Aorta (tissue), 5 donors: ENCODE measurements around the gene MCUB. TPM values are rescaled to one million over a fixed set of nuclear protein-coding genes. Genes with fewer than 3 reads are reported as not detected.
"Not testable (repeated sequence)": the region's sequence is repeated elsewhere in the genome, so short reads cannot be mapped to it uniquely, and the experiment has no call there.

Source experiments
- ATAC-seq: fragments of 200-7000 bp; cut with Tn5 transposase; one replicate; pipeline ENCODE4 v1.9.1; 2022; ENCODE audit warnings: moderate library complexity; ENCODE audit not compliant: low FRiP score
- DNase-seq, 2 donors: peaks; one replicate each; pipeline ENCODE4 v3.0.0-alpha.2; 2020
- H3K27ac ChIP-seq, 2 donors: one replicate each; pipeline ENCODE4 v1.5.1; 2013; ENCODE audit warnings: low read length in 2 of 2, mild to moderate bottlenecking in 2 of 2, moderate library complexity in 2 of 2, control low read depth in 1 of 2, inconsistent platforms in 1 of 2, low read depth in 1 of 2
- H3K27me3 ChIP-seq, 2 donors: one replicate each; pipeline ENCODE4 v1.6.1; 2013; ENCODE audit warnings: control low read depth in 1 of 2, low read length in 1 of 2, mild to moderate bottlenecking in 1 of 2, moderate library complexity in 1 of 2; ENCODE audit not compliant: insufficient read depth in 2 of 2, control insufficient read depth in 1 of 2
- H3K36me3 ChIP-seq, 2 donors: one replicate each; pipeline ENCODE4 v1.6.1; 2013; ENCODE audit warnings: control low read depth in 1 of 2, low read length in 1 of 2, mild to moderate bottlenecking in 1 of 2; ENCODE audit not compliant: insufficient read depth in 2 of 2, control insufficient read depth in 1 of 2
- H3K4me1 ChIP-seq, 2 donors: one replicate each; pipeline ENCODE4 v1.6.1; 2013; ENCODE audit warnings: low read length in 2 of 2, control low read depth in 1 of 2, mild to moderate bottlenecking in 1 of 2, moderate library complexity in 1 of 2; ENCODE audit not compliant: insufficient read depth in 2 of 2, control insufficient read depth in 1 of 2
- H3K4me3 ChIP-seq, 2 donors: one replicate each; pipeline ENCODE4 v1.5.1; 2013; ENCODE audit warnings: low read length in 2 of 2, control low read depth in 1 of 2, mild to moderate bottlenecking in 1 of 2
- H3K9me3 ChIP-seq: one replicate; pipeline ENCODE4 v1.6.1; 2013; ENCODE audit warnings: mild to moderate bottlenecking, low read length; ENCODE audit not compliant: control insufficient read depth
- WGBS, 2 donors: extraction: QIAGEN DNeasy Blood & Tissue Kit; methylation state at CpG; one replicate each; pipeline ENCODE4 v1.1.7; 2013; 5-methylcytosine and 5-hydroxymethylcytosine counted together
- intact Hi-C, 2 donors: fragments of 100-400 bp; cut with DNase I; formaldehyde crosslinking; loops; one replicate each; pipeline versions ENCODE4 v1.14.2 to v1.15.0; 2022
- polyA plus RNA-seq, 2 donors: library from polyadenylated mRNA; stranded (reverse); fragments of 200-250 nt; gene quantifications; one replicate each; pipeline ENCODE4 v1.2.3, GENCODE V29; 2013
- total RNA-seq, 2 donors: library from RNA; stranded (reverse); fragmentation: NEBNext Ultra II Directional; extraction: Animal tissue kit (Norgen Biotek cat#: 25700); gene quantifications; one replicate each; pipeline ENCODE4 v1.2.1, GENCODE V29; 2021
- donor health status: healthy with polysubstance abuse.
- donor health status: Bipolar disorder and iron deficiency.
- donor health status: DM: no; HTN: no; CAD: no.
- donor health status: DM: no; HTN: no; CAD: no.
- donor health status: DM: yes; HTN: yes; CAD: no.

Gene MCUB
- total and polyA plus RNA-seq, 4 donors, result 2.7 to 25.6 (median 8.3) TPM

- Histone ChIP-seq H3K4me1 (no peaks in the 10 kb centered on the region), H3K36me3 (no peaks in the 10 kb centered on the region), H3K9me3 (peaks cover 1% of the 10 kb centered on the region), H3K27me3 (no peaks in the 10 kb centered on the region), H3K27ac (no peak overlapping the region), H3K4me3 (no peak overlapping the region)
- ATAC-seq (no peak), DNase-seq (no peak)
- intact Hi-C loops, result no loop called here
- 82 to 85% methylated on average over 3 of the region's 3 CpGs for WGBS, 2 donors
Measured at GRCh38 chr4:109675181-109675580, 115.1 kb downstream of the MCUB start.

- Histone ChIP-seq H3K4me1 (no peaks in the 10 kb centered on the region), H3K27me3 (no peaks in the 10 kb centered on the region), H3K27ac (no peak overlapping the region), H3K36me3 (no peaks in the 10 kb centered on the region), H3K9me3 (peaks cover 1% of the 10 kb centered on the region), H3K4me3 (no peak overlapping the region)
- intact Hi-C loops, result no loop called here
- WGBS, 2 donors, result 93 to 100% methylated on average over 1 of the region's 1 CpG
- no peak for DNase-seq
- no peak for ATAC-seq
Measured at GRCh38 chr4:109675843-109676242, 115.8 kb downstream of the MCUB start.

DNA sequence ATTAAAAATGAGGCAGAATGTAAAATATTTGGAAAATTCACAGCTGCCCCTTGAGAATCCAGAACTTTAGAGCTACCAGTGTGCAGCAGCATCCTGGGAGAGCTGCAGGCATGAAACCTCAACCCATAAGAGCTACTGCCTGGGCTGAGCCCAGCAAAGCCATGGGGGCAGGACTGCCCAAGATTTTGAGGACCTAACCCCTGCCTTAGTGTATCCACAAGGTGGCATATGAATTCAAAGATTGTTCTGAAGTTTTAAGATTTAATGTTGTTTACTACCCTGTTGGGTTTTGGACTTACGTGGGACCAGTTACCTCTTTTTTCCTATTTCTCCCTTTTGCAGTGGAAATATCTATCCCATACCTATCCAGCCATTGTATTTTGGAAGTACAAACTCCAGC, 116.8 kb downstream of the MCUB start:
- intact Hi-C loops, result no loop called here
- Histone ChIP-seq H3K4me1 (no peaks in the 10 kb centered on the region), H3K4me3 (no peak overlapping the region), H3K36me3 (no peaks in the 10 kb centered on the region), H3K9me3 (peaks cover 1% of the 10 kb centered on the region), H3K27ac (no peak overlapping the region), H3K27me3 (no peaks in the 10 kb centered on the region)
- DNase-seq (no peak), ATAC-seq (no peak)
- 68 to 78% methylated on average over 1 of the region's 1 CpG for WGBS, 2 donors

- intact Hi-C loops, result not testable (repeated sequence)
- WGBS, 2 donors, result 95 to 97% methylated on average over 17 to 28 of the region's 28 CpGs
Measured at GRCh38 chr4:109678472-109678871, 118.4 kb downstream of the MCUB start.

GRCh38 chr4:109678925-109679324, 118.9 kb downstream of the MCUB start:
- H3K4me1 ChIP-seq, H3K36me3 ChIP-seq, H3K27me3 ChIP-seq, H3K27ac ChIP-seq, ATAC-seq, H3K4me3 ChIP-seq, H3K9me3 ChIP-seq, intact Hi-C loops, DNase-seq: not testable (repeated sequence)
- 97% methylated on average over 13 to 14 of the region's 14 CpGs for WGBS, 2 donors

More at GRCh38 chr4:109678472-109678871, 118.4 kb downstream of the MCUB start:
- not testable (repeated sequence) for H3K27me3 ChIP-seq, H3K9me3 ChIP-seq, H3K36me3 ChIP-seq, ATAC-seq, H3K4me1 ChIP-seq, H3K27ac ChIP-seq, DNase-seq, H3K4me3 ChIP-seq

- H3K27me3 ChIP-seq, result no peaks in the 10 kb centered on the region
- DNase-seq (no peak), ATAC-seq (no peak)
- H3K9me3 ChIP-seq, result peaks cover 1% of the 10 kb centered on the region
- H3K36me3 ChIP-seq, result peaks cover 0 to 4% of the 10 kb centered on the region in 2 donors
- intact Hi-C loops, result no loop called here
- 93 to 94% methylated on average over 2 of the region's 2 CpGs for WGBS, 2 donors
- no peak overlapping the region for H3K27ac ChIP-seq
- H3K4me1 ChIP-seq, result no peaks in the 10 kb centered on the region
- H3K4me3 ChIP-seq, result no peak overlapping the region
Measured at GRCh38 chr4:109682875-109683274, 122.8 kb downstream of the MCUB start.

- H3K4me1 ChIP-seq, result no peaks in the 10 kb centered on the region
- H3K27ac ChIP-seq, result no peak overlapping the region
- DNase-seq, result no peak
- no peaks in the 10 kb centered on the region for H3K27me3 ChIP-seq
- intact Hi-C loops, result no loop called here
- peaks cover 1% of the 10 kb centered on the region for H3K9me3 ChIP-seq
- H3K36me3 ChIP-seq, result peaks cover 0 to 5% of the 10 kb centered on the region in 2 donors
- no peak for ATAC-seq
- no peak overlapping the region for H3K4me3 ChIP-seq
- WGBS, 2 donors, result 93 to 98% methylated on average over 5 to 6 of the region's 6 CpGs
Measured at GRCh38 chr4:109683621-109684253, 123.7 kb downstream of the MCUB start.

DNA sequence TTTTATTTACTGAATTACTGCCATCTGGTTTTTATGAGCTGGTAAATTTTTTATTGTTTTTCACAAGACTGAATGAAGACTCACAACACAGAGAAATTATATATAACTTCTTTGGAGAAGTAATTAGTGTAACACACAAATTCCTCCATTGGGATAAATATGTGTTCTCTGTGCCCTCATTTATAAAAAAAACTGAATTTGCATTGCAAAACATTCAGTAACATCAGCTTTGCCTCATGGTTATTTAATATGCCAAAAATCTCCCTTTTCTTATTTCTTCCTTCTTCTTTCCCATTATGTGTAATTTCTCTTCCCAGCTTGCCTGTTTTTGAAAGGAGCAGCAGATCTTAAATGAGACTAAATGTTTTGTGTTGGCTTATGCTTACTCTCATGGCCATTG, 124.7 kb downstream of the MCUB start:
- intact Hi-C loops, result no loop called here
- H3K36me3 ChIP-seq, result peaks cover 0 to 5% of the 10 kb centered on the region in 2 donors

DNA sequence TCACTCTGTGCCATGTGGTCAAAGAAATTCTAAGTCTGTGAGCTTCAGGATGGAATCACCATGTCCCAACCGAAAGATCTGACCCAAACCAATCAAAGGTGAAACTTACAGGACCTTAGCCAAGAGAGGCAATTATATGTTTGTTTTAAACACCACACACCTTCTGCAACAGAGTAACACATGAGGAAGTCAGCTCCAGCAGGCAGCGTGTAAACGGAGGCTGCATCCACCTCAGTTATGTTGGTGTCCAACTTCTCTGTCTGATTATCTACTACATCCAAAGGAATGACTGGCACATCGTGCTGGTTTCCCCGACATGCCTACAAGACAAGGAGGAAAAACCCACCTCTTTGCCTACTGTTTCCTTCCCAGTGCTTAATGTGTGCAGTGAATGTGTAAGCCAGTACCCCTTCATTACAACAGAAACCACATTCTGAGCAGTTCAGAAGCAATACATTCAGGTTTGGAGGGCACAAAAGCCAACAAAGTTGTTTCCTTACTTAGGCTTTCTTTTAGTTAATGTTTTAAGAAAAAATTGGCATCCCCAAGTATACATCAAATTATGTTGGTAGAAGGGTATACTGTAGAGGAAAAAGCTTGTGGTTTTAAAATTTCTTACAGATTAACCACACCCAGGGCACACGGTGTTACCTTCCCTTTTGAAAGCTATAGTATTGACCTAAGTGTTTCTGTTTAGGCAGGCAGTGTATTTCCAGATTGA, 130.8 kb downstream of the MCUB start:
- ATAC-seq, result no peak
- intact Hi-C loops, result no loop called here

More for the DNA sequence above, 124.7 kb downstream of the MCUB start:
- H3K27ac ChIP-seq, result no peak overlapping the region
- H3K27me3 ChIP-seq, result no peaks in the 10 kb centered on the region
- H3K9me3 ChIP-seq, result peaks cover 1% of the 10 kb centered on the region
- ATAC-seq (no peak), DNase-seq (no peak)
- no peaks in the 10 kb centered on the region for H3K4me1 ChIP-seq
- no peak overlapping the region for H3K4me3 ChIP-seq

More for the DNA sequence above, 130.8 kb downstream of the MCUB start:
- DNase-seq, result no peak
- Histone ChIP-seq H3K27me3 (no peaks in the 10 kb centered on the region), H3K36me3 (peaks cover 13 to 15% of the 10 kb centered on the region in 2 donors), H3K4me3 (no peak overlapping the region), H3K9me3 (no peaks in the 10 kb centered on the region), H3K27ac (no peak overlapping the region), H3K4me1 (no peaks in the 10 kb centered on the region)
- 91 to 95% methylated on average over 6 of the region's 6 CpGs for WGBS, 2 donors
